Adrenal gland (tissue), 12 donors: Measurements from ENCODE around the gene GIMAP8. TPM values are rescaled to one million over a fixed set of nuclear protein-coding genes. Genes with fewer than 3 reads are reported as not detected.

Experiments used
- DNase-seq, 7 donors: peaks; one replicate each; pipeline ENCODE4 v3.0.0-alpha.2; 2019 to 2020
- H3K27ac ChIP-seq, 5 donors: fragments of 200-600 bp; sonication (generic) in 4 of 5; 1 replicate in 3 of 5; 2 replicates in 2 of 5; pipeline versions ENCODE4 v1.5.1 to v1.8.0; 2016 to 2020; ENCODE audit warnings: mild to moderate bottlenecking in 1 of 5
- H3K27me3 ChIP-seq: fragments of 200-600 bp; 2 replicates; pipeline ENCODE4 v1.8.0; 2021
- H3K36me3 ChIP-seq, 2 donors: fragments of 200-600 bp; replicated peaks in 1 of 2; 1 replicate in 1 of 2; 2 replicates in 1 of 2; pipeline versions ENCODE4 v1.5.1 to v1.8.0; 2018 to 2022
- H3K4me1 ChIP-seq, 2 donors: fragments of 200-600 bp; replicated peaks in 1 of 2; 1 replicate in 1 of 2; 2 replicates in 1 of 2; pipeline versions ENCODE4 v1.5.1 to v1.8.0; 2018 to 2021
- H3K4me3 ChIP-seq, 4 donors: fragments of 200-600 bp; sonication (generic) in 3 of 4; one replicate each; pipeline ENCODE4 v1.5.1; 2016 to 2018
- H3K9me3 ChIP-seq, 3 donors: fragments of 200-600 bp; sonication (generic) in 1 of 3; replicated peaks in 1 of 3; 1 replicate in 2 of 3; 2 replicates in 1 of 3; pipeline versions ENCODE4 v1.5.1 to v1.8.0; 2016 to 2021
- CTCF ChIP-seq, 6 experiments: fragments of 450-650 bp in 4 of 6; fragments of 200-600 bp in 2 of 6; sonication (generic) in 1 of 6; IDR thresholded peaks; 1 replicate in 5 of 6; 2 replicates in 1 of 6; pipeline versions ENCODE4 v1.5.1 to v1.8.0; 2016 to 2021; ENCODE audit warnings: antibody characterized with exemption in 6 of 6, mild to moderate bottlenecking in 2 of 6, moderate library complexity in 1 of 6
- POLR2A ChIP-seq, 2 donors: fragments of 450-650 bp; IDR thresholded peaks; one replicate each; pipeline ENCODE4 v1.6.1; 2017; ENCODE audit warnings: antibody characterized with exemption in 2 of 2, mild to moderate bottlenecking in 2 of 2, moderate library complexity in 1 of 2
- WGBS, 4 donors: extraction: QIAGEN DNeasy Blood & Tissue Kit in 2 of 4; methylation state at CpG; one replicate each; pipeline versions ENCODE4 v1.1.5 to v1.1.7; 2013 to 2017; 5-methylcytosine and 5-hydroxymethylcytosine counted together
- intact Hi-C, 2 donors: fragments of 100-400 bp; cut with DNase I; formaldehyde crosslinking; loops; one replicate each; pipeline versions ENCODE4 v1.14.1 to v1.15.0; 2022 to 2023
- polyA plus RNA-seq, 3 donors: library from polyadenylated mRNA; stranded (reverse); fragments of 200-250 nt in 2 of 3; fragments of 350-450 nt in 1 of 3; fragmentation: Illumina TruSeq in 1 of 3; extraction: RNeasy Lipid Tissue Mini Kit (QIAGEN cat#74804) in 1 of 3; gene quantifications; one replicate each; pipeline ENCODE4 v1.2.3, GENCODE V29; 2013 to 2014
- total RNA-seq, 9 donors: library from RNA; depleted of rRNA in 4 of 9; stranded (reverse); fragments of >200 nt in 4 of 9; fragments of 120-200 nt in 1 of 9; fragmentation: NEBNext Ultra II Directional in 1 of 9; extraction: Animal tissue kit (Norgen Biotek cat#: 25700) in 1 of 9; gene quantifications; one replicate each; pipeline versions ENCODE4 v1.1.0 to v1.2.4, GENCODE V29; 2013 to 2023
- donor health status: healthy with polysubstance abuse.
- donor health status: Bipolar disorder and iron deficiency.
- donor health status: DM: yes; HTN: yes; CAD: no.
- donor health status: DM: no; HTN: no; CAD: no.
- donor health status: DM: no; HTN: no; CAD: no.
- donor health status: DM: yes; HTN: yes; CAD: no.

Gene GIMAP8
- total and polyA plus RNA-seq, 12 donors = 6.1 to 18.4 (median 9.5) TPM

GRCh38 chr7:150420242-150420641, 30.2 kb upstream of the GIMAP8 start:
- WGBS, 4 donors = 76 to 89% (median 83%) methylated on average over 2 of the region's 2 CpGs
- intact Hi-C loops = no loop called here

GRCh38 chr7:150420987-150421674, 29.3 kb upstream of the GIMAP8 start:
- Histone ChIP-seq H3K9me3 (no peaks in the 10 kb centered on the region), H3K4me1 (no peaks in the 10 kb centered on the region), H3K27ac (no peak overlapping the region), H3K27me3 (no peaks in the 10 kb centered on the region), H3K36me3 (no peaks in the 10 kb centered on the region), H3K4me3 (no peak overlapping the region)
- WGBS, 4 donors = 14 to 17% (median 15%) methylated on average over 27 of the region's 27 CpGs
- TF ChIP-seq CTCF (IDR thresholded peaks at IDR 0.05) (peak; percentile 84 to 94 (median 88)), POLR2A (IDR thresholded peaks at IDR 0.05) (no peak)
- peak; percentile 79 to 94 (median 89) for DNase-seq
- intact Hi-C loops = no loop called here

More at GRCh38 chr7:150420242-150420641, 30.2 kb upstream of the GIMAP8 start:
- no peak overlapping the region for H3K27ac ChIP-seq
- peak in 3 of 7 donors; percentile 5 to 37 (median 12) for DNase-seq
- H3K27me3 ChIP-seq = no peaks in the 10 kb centered on the region
- H3K4me3 ChIP-seq = no peak overlapping the region
- no peaks in the 10 kb centered on the region for H3K9me3 ChIP-seq
- H3K4me1 ChIP-seq = no peaks in the 10 kb centered on the region
- TF ChIP-seq CTCF (IDR thresholded peaks at IDR 0.05) (no peak), POLR2A (IDR thresholded peaks at IDR 0.05) (no peak)
- no peaks in the 10 kb centered on the region for H3K36me3 ChIP-seq

- Histone ChIP-seq H3K4me3 (no peak overlapping the region), H3K9me3 (no peaks in the 10 kb centered on the region), H3K4me1 (no peaks in the 10 kb centered on the region), H3K36me3 (no peaks in the 10 kb centered on the region), H3K27me3 (no peaks in the 10 kb centered on the region), H3K27ac (no peak overlapping the region)
- intact Hi-C loops = no loop called here
- WGBS, 4 donors = 73 to 86% (median 78%) methylated on average over 17 of the region's 17 CpGs
- TF ChIP-seq CTCF (IDR thresholded peaks at IDR 0.05) (no peak), POLR2A (IDR thresholded peaks at IDR 0.05) (no peak)
- DNase-seq = peak in 4 of 7 donors; percentile 6 to 50 (median 16)
These were observed 28.6 kb upstream of the GIMAP8 start for GRCh38 chr7:150421831-150422230.

GRCh38 chr7:150425670-150426069, 24.8 kb upstream of the GIMAP8 start:
- intact Hi-C loops = no loop called here
- DNase-seq = peak in 2 of 7 donors; percentile 12 to 18
- 50 to 58% (median 53%) methylated on average over 4 of the region's 4 CpGs for WGBS, 4 donors

More at GRCh38 chr7:150425670-150426069, 24.8 kb upstream of the GIMAP8 start:
- H3K4me3 ChIP-seq = no peak overlapping the region
- no peak for TF ChIP-seq POLR2A (IDR thresholded peaks at IDR 0.05)
- no peak for TF ChIP-seq CTCF (IDR thresholded peaks at IDR 0.05)
- H3K27me3 ChIP-seq = no peaks in the 10 kb centered on the region
- no peaks in the 10 kb centered on the region for H3K9me3 ChIP-seq
- no peaks in the 10 kb centered on the region for H3K36me3 ChIP-seq
- H3K27ac ChIP-seq = no peak overlapping the region
- H3K4me1 ChIP-seq = peaks cover 5 to 12% of the 10 kb centered on the region in 2 donors
